Common myeloid progenitor, CD34-positive (primary cell): ENCODE measurements around the gene CACFD1.

Source experiments
- CTCF ChIA-PET: fragments of 350-600 bp; sonication (Branson Sonifier 250); formaldehyde crosslinking; loops from one replicate; lab custom pipeline; 2021; ENCODE audit warnings: antibody characterized with exemption; lab: Charles Lee
- POLR2A ChIA-PET: fragments of 350-600 bp; sonication (Branson Sonifier 250); formaldehyde crosslinking; loops from one replicate; lab custom pipeline; 2021; ENCODE audit warnings: antibody characterized with exemption; lab: Charles Lee
- DNase-seq, 3 donors: peaks; one replicate each; pipeline versions ENCODE4 v3.0.0 to v3.0.0-alpha.2; 2013
- H3K27ac ChIP-seq, 2 experiments: 1 replicate in 1 of 2; 2 replicates in 1 of 2; pipeline ENCODE4 v1.7.0; 2013; ENCODE audit warnings: inconsistent platforms in 2 of 2, low read length in 2 of 2, mild to moderate bottlenecking in 2 of 2, low read depth in 1 of 2, moderate library complexity in 1 of 2; ENCODE audit not compliant: severe bottlenecking in 2 of 2, insufficient read depth in 1 of 2, poor library complexity in 1 of 2
- H3K27me3 ChIP-seq, 5 experiments: replicated peaks in 2 of 5; 1 replicate in 3 of 5; 2 replicates in 2 of 5; pipeline versions ENCODE4 v1.6.1 to v1.7.0; 2013; ENCODE audit warnings: low read length in 4 of 5, mild to moderate bottlenecking in 2 of 5, moderate library complexity in 2 of 5, inconsistent platforms in 1 of 5; ENCODE audit not compliant: insufficient read depth in 5 of 5, control insufficient read depth in 4 of 5
- H3K36me3 ChIP-seq, 4 experiments: 1 replicate in 2 of 4; 2 replicates in 2 of 4; pipeline versions ENCODE4 v1.6.1 to v1.7.0; 2013; ENCODE audit warnings: low read length in 3 of 4, control low read depth in 1 of 4, mild to moderate bottlenecking in 1 of 4; ENCODE audit not compliant: control insufficient read depth in 4 of 4, insufficient read depth in 4 of 4
- H3K4me1 ChIP-seq, 4 experiments: 1 replicate in 3 of 4; 2 replicates in 1 of 4; pipeline versions ENCODE4 v1.6.1 to v1.7.1; 2013; ENCODE audit warnings: low read length in 3 of 4, mild to moderate bottlenecking in 3 of 4, control low read depth in 1 of 4, inconsistent platforms in 1 of 4, moderate library complexity in 1 of 4; ENCODE audit not compliant: control insufficient read depth in 4 of 4, insufficient read depth in 4 of 4; ENCODE audit errors: control extremely low read depth in 1 of 4
- H3K4me3 ChIP-seq, 7 experiments: 1 replicate in 4 of 7; 2 replicates in 3 of 7; pipeline versions ENCODE4 v1.5.1 to v1.7.0; 2013; ENCODE audit warnings: mild to moderate bottlenecking in 7 of 7, low read length in 6 of 7, moderate library complexity in 6 of 7, inconsistent platforms in 2 of 7, low read depth in 2 of 7, control low read depth in 1 of 7; ENCODE audit not compliant: insufficient read depth in 4 of 7, control insufficient read depth in 1 of 7; ENCODE audit errors: extremely low read depth in 1 of 7
- H3K9me3 ChIP-seq, 5 experiments: 1 replicate in 4 of 5; 2 replicates in 1 of 5; pipeline versions ENCODE4 v1.6.1 to v1.7.1; 2013; ENCODE audit warnings: low read length in 4 of 5, mild to moderate bottlenecking in 2 of 5, inconsistent platforms in 1 of 5, low read depth in 1 of 5, moderate library complexity in 1 of 5; ENCODE audit not compliant: control insufficient read depth in 4 of 5, insufficient read depth in 2 of 5; ENCODE audit errors: control extremely low read depth in 1 of 5
- WGBS: methylation state at CpG from one replicate; pipeline ENCODE4 v1.1.5; 2013; ENCODE audit not compliant: insufficient coverage; 5-methylcytosine and 5-hydroxymethylcytosine counted together

The CACFD1 gene

GRCh38 chr9:133460405-133461175 is 812 bp downstream of the CACFD1 start:
- no peaks in the 10 kb centered on the region for H3K27me3 ChIP-seq
- WGBS, result 13% methylated on average over 15 of the region's 30 CpGs
- peaks cover 3 to 17% (median 16%) of the 10 kb centered on the region in 4 experiments for H3K4me1 ChIP-seq
- CTCF ChIA-PET, result interaction anchor here (1.3 kb wide), 2 partner anchors 18 to 22 kb away, joined by 3 to 4 read pairs; partner anchors contain the start of gene SLC2A6
- peak in 2 of 3 donors; percentile 59 to 75 for DNase-seq
- no peaks in the 10 kb centered on the region for H3K36me3 ChIP-seq
- POLR2A ChIA-PET, result no interaction called here
- peak overlapping the region in 6 of 7 experiments; percentile 29 to 82 (median 76) for H3K4me3 ChIP-seq
- H3K9me3 ChIP-seq, result no peaks in the 10 kb centered on the region
- peak overlapping the region in 1 of 2 experiments; percentile 66 for H3K27ac ChIP-seq

- ChIA-PET CTCF (interaction anchor here (1.3 kb wide), 1 partner anchor 17 kb away, joined by 4 read pairs; the partner anchor contains the start of gene SLC2A6), POLR2A (interaction anchor here (0.9 kb wide), 1 partner anchor 13 kb away, joined by 3 read pairs; no protein-coding TSS in a partner anchor)
- H3K9me3 ChIP-seq, result no peaks in the 10 kb centered on the region
- peaks cover 3 to 17% (median 16%) of the 10 kb centered on the region in 4 experiments for H3K4me1 ChIP-seq
- H3K27ac ChIP-seq, result no peak overlapping the region
- no peak for DNase-seq
- H3K4me3 ChIP-seq, result no peak overlapping the region
- H3K27me3 ChIP-seq, result no peaks in the 10 kb centered on the region
- WGBS, result 68% methylated on average over 4 of the region's 4 CpGs
- H3K36me3 ChIP-seq, result no peaks in the 10 kb centered on the region
Measured at GRCh38 chr9:133461975-133462374, 2.2 kb downstream of the CACFD1 start.

GRCh38 chr9:133463234-133463863 is 3.6 kb downstream of the CACFD1 start:
- POLR2A ChIA-PET, result no interaction called here
- CTCF ChIA-PET, result interaction anchor here (1.3 kb wide), 1 partner anchor 9 kb away, joined by 3 read pairs; no protein-coding TSS in a partner anchor
- 97% methylated on average over 22 of the region's 22 CpGs for WGBS

GRCh38 chr9:133463864-133464615 is 4.3 kb downstream of the CACFD1 start:
- Histone ChIP-seq H3K4me1 (peaks cover 2 to 11% (median 10%) of the 10 kb centered on the region in 4 experiments), H3K27ac (no peak overlapping the region), H3K9me3 (no peaks in the 10 kb centered on the region), H3K27me3 (no peaks in the 10 kb centered on the region), H3K36me3 (peaks cover 0 to 3% (median 0%) of the 10 kb centered on the region in 4 experiments), H3K4me3 (no peak overlapping the region)
- WGBS, result 98% methylated on average over 18 of the region's 24 CpGs
- ChIA-PET POLR2A (no interaction called here), CTCF (interaction anchor here (1.2 to 1.3 kb wide), 2 partner anchors 10 kb away, joined by 3 to 4 read pairs; no protein-coding TSS in a partner anchor)
- DNase-seq, result no peak

More at GRCh38 chr9:133463234-133463863, 3.6 kb downstream of the CACFD1 start:
- Histone ChIP-seq H3K4me3 (no peak overlapping the region), H3K36me3 (peaks cover 0 to 3% (median 0%) of the 10 kb centered on the region in 4 experiments), H3K27ac (no peak overlapping the region), H3K4me1 (peaks cover 3 to 17% (median 16%) of the 10 kb centered on the region in 4 experiments), H3K9me3 (no peaks in the 10 kb centered on the region), H3K27me3 (no peaks in the 10 kb centered on the region)
- no peak for DNase-seq

DNA sequence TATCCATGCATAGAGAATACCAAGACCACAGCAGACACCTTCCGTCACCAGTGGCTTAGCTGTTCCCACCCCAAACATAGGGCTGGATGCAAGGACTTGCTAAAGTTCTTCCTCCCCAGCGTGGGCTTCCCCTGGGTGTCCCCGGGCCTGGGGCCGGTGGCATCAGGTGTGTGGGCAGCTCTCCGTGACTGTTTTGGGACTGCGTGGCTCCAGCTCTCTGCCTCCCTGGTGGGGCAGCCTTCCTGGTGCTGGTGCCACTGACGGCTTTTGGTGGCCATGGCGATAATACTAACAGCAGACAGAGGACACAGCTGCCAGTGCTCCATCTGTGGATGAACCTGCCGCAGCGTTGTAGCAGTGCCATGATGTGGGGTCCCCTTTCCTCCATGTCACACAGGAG is 4.9 kb downstream of the CACFD1 start:
- ChIA-PET CTCF (interaction anchor here (1.2 kb wide), 2 partner anchors 10 to 48 kb away, joined by 4 read pairs; no protein-coding TSS in a partner anchor), POLR2A (no interaction called here)
- H3K4me1 ChIP-seq, result peaks cover 0 to 7% (median 6%) of the 10 kb centered on the region in 4 experiments
- H3K27ac ChIP-seq, result no peak overlapping the region
- no peak overlapping the region for H3K4me3 ChIP-seq
- 99% methylated on average over 9 of the region's 10 CpGs for WGBS
- no peaks in the 10 kb centered on the region for H3K27me3 ChIP-seq
- no peaks in the 10 kb centered on the region for H3K9me3 ChIP-seq
- peaks cover 0 to 3% (median 0%) of the 10 kb centered on the region in 4 experiments for H3K36me3 ChIP-seq
- DNase-seq, result no peak

GRCh38 chr9:133465984-133466383 is 6.2 kb downstream of the CACFD1 start:
- DNase-seq, result no peak
- Histone ChIP-seq H3K4me1 (peaks cover 0 to 5% (median 2%) of the 10 kb centered on the region in 4 experiments), H3K36me3 (peaks cover 0 to 3% (median 0%) of the 10 kb centered on the region in 4 experiments), H3K27me3 (no peaks in the 10 kb centered on the region), H3K9me3 (no peaks in the 10 kb centered on the region), H3K27ac (no peak overlapping the region), H3K4me3 (no peak overlapping the region)
- WGBS, result 56% methylated on average over 1 of the region's 6 CpGs
- ChIA-PET CTCF (interaction anchor here (0.7 to 1.2 kb wide), 2 partner anchors 50 to 227 kb away, joined by 4 read pairs; no protein-coding TSS in a partner anchor), POLR2A (no interaction called here)
